Right renal cortex interstitium (tissue), 3 donors: ENCODE data around the gene PAX7. TPM values are rescaled to one million over a fixed set of nuclear protein-coding genes. Genes with fewer than 3 reads are reported as not detected.
"Not testable (repeated sequence)": the region's sequence is repeated elsewhere in the genome, so short reads cannot be mapped to it uniquely, and the experiment has no call there.

Experiments
- DNase-seq, 3 donors: peaks; one replicate each; pipeline ENCODE4 v3.0.0-alpha.2; 2013; ENCODE audit warnings: low read depth in 3 of 3, low spot score in 2 of 3
- polyA plus RNA-seq, 3 donors: library from polyadenylated mRNA; unstranded; fragments of 120-200 nt; gene quantifications; one replicate each; pipeline ENCODE4 v1.2.1, GENCODE V29; 2013; ENCODE audit not compliant: insufficient read length in 3 of 3

PAX7 gene
- polyA plus RNA-seq, 3 donors: not detected

GRCh38 chr1:18657506-18658201 is 27.0 kb downstream of the PAX7 start:
- DNase-seq: no peak

GRCh38 chr1:18658831-18659230 is 28.2 kb downstream of the PAX7 start:
- no peak for DNase-seq

- DNase-seq: no peak
Observed at GRCh38 chr1:18661404-18662285, 31.0 kb downstream of the PAX7 start.

- DNase-seq: no peak
Observed at GRCh38 chr1:18662286-18662639, 31.6 kb downstream of the PAX7 start.

GRCh38 chr1:18666317-18666920 is 35.8 kb downstream of the PAX7 start:
- DNase-seq: no peak

- no peak for DNase-seq
Observed at GRCh38 chr1:18667333-18667732, 36.7 kb downstream of the PAX7 start.

GRCh38 chr1:18668046-18668445 is 37.4 kb downstream of the PAX7 start:
- DNase-seq: no peak

- DNase-seq: no peak
Observed at GRCh38 chr1:18668750-18669404, 38.2 kb downstream of the PAX7 start.

- DNase-seq: no peak
Observed at GRCh38 chr1:18670121-18670867, 39.6 kb downstream of the PAX7 start.

GRCh38 chr1:18670868-18671225 is 40.2 kb downstream of the PAX7 start:
- no peak for DNase-seq

- DNase-seq: no peak
Observed at GRCh38 chr1:18673976-18674375, 43.3 kb downstream of the PAX7 start.

GRCh38 chr1:18676332-18676781 is 45.7 kb downstream of the PAX7 start:
- DNase-seq: no peak

- no peak for DNase-seq
Observed at GRCh38 chr1:18681423-18681835, 50.8 kb downstream of the PAX7 start.

GRCh38 chr1:18682375-18682774 is 51.7 kb downstream of the PAX7 start:
- no peak for DNase-seq

- DNase-seq: no peak
Observed at GRCh38 chr1:18684303-18684702, 53.7 kb downstream of the PAX7 start.

- DNase-seq: no peak
Observed at GRCh38 chr1:18686540-18686939, 55.9 kb downstream of the PAX7 start.

- DNase-seq: no peak
Observed at GRCh38 chr1:18687273-18687672, 56.6 kb downstream of the PAX7 start.

- no peak for DNase-seq
Observed at GRCh38 chr1:18691648-18692047, 61.0 kb downstream of the PAX7 start.

GRCh38 chr1:18693256-18694098 is 62.8 kb downstream of the PAX7 start:
- no peak for DNase-seq

- not testable (repeated sequence) for DNase-seq
Observed at GRCh38 chr1:18694289-18694688, 63.6 kb downstream of the PAX7 start.
